GM21723 (cell line): ENCODE data around the gene OPCML.

Experiments
- ATAC-seq: cut with Tn5 transposase; IDR thresholded peaks from one replicate; pipeline ENCODE4 v1.9.1; 2021; ENCODE audit warnings: mild to moderate bottlenecking, moderate library complexity; ENCODE audit not compliant: unreplicated experiment

Gene OPCML

GRCh38 chr11:133081730-133082452, 450.4 kb downstream of the OPCML start:
- no peak for ATAC-seq

GRCh38 chr11:133081020-133081419, 451.3 kb downstream of the OPCML start:
- no peak for ATAC-seq

DNA sequence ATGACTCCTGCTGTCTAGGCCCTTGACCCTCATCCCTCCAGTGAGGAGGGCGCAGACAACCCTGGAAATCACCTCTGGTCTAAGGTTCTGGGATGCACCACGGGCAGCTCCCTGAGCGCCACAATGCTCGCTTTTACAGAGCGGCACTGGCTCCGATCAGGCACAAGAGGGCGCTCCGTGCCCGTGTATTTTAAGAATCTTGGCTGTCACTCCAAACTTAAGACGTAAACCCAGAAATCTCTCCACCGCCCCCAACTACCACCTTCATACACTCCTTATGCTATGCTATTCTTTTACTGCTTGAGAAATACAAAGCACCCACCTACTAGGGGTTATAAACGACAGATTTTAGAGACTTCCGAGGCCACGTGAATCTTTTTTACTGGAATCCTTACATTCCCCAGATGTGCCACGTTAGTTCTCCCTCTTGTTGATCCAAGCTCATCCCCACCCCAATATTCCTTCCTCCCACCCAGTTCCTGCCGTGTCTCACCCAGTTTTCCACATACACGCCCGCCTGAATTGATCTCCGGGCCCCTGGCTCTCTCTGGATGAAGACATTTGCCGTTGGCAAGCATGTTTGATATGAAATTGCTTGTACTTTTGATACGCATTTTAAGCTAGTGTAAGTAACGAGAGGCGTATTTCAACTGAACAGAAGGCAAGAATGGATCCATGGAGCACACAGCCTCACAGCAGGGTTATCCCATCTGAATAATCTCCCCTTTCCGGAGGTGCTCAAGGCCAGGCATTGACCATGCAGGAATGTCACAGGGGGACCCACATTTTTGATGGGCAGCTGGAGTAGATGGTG, 453.5 kb downstream of the OPCML start:
- ATAC-seq: peak; percentile 52

DNA sequence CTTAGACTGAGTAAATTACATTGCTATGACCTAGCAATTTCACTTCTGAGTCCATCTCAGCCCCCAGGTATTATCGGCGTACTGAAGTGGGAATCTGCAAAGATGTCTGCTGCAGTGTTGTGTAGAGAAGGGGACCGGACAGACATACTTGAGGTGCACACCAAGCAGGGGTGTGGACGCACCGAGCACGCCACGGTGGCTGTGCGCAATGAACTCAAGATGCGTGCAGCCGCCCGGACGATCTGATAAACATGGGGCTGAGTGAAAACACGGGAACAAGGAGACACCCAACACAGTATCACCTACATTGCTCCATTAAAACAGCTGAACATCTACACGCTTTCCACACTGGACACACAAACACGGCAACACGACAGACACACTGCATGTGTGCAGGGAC, 454.3 kb downstream of the OPCML start:
- ATAC-seq: no peak

DNA sequence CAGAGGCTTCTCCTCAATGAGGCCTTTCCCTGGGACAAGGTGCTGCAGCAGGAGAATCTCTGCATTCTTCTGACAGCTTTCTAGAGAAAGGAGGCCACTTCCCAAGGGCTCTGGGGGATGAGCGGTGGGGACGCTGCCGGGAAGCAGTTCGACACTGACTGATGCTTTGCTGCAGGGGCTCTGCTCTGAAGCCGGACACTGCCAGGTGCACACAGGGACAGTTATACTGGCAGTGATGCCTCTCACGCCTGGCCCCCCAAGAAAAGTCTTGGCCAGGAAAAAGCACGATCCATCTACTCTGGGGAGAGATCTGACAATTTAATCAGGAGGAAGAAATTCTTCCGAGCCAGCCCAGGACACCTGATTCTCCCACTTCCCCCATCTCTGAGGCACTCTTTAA, 456.9 kb downstream of the OPCML start:
- no peak for ATAC-seq

DNA sequence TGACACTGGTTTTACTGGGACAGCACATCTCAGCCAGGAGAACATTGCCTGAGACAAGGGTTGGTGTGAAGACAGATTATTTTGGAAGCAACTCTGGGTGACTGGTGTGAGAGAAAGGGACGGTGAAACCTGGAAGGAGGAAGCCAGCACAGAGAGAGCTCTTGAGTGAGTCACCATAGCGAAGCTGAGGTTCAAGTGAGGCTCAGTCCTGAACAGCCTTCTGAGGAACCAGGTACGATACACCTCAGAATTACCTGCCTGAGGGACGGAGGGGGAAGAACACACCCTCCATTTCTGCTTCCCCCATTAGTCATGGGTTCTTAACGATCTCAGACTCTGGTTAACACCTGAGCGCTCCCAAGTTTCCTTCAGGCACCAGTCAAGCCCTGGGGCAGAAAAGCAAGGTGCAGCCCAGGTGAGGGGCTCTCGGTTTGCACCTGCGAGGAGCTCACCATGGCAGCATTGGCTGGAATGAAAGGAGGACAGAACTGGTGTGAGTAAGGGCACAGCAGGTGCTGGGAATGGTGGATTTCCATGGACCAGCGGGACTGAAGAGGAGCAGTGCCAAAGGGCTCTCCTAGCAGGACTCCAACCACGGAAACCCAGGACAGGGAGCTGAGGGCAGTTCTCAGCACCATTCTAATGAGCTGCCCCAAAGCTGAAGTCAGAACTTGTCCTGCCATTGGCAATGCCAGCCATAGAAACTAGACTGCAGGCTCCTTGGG, 459.3 kb downstream of the OPCML start:
- ATAC-seq: no peak

GRCh38 chr11:133072378-133072777, 459.9 kb downstream of the OPCML start:
- ATAC-seq: no peak

DNA sequence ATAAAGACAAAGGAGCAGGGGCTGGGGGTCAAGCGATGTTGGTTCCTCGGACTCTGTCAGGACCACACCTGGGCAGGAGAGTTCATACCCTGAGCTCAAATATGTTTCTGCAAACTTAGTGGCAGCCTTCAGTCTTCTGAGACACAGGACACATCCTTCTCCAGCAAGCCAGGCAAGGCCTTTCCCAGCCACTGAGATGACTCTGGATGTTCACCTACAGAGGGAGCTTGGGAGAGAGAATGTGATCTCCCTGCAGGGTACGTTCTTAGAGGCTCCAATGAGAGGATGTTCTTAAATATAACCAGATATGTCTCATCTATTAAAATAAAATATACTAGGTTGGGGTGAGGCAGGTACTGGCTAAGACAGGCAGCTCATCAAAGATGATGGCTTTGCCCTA, 461.5 kb downstream of the OPCML start:
- ATAC-seq: no peak

GRCh38 chr11:133070021-133070713, 462.1 kb downstream of the OPCML start:
- no peak for ATAC-seq

GRCh38 chr11:133065847-133066485, 466.3 kb downstream of the OPCML start:
- no peak for ATAC-seq

DNA sequence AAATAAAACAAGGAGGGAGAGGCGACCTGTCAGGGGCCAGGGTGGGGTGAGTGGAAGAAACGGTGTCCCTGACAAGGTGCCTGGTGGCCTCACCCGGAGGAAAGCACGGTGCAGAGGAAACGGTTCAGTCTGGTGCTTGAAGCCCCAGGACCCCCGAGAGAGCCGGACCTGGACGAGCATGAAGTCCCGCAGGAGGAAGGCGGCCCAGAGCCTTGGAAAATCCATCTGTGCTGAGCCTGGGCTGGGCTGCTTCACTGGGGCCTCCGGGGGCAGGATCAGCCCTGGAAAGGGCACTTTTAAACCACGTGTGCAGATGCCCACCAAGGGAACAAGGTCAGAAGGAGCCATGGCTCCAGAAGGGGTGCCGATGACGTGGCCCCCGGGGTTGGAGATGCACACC, 467.3 kb downstream of the OPCML start:
- ATAC-seq: no peak

DNA sequence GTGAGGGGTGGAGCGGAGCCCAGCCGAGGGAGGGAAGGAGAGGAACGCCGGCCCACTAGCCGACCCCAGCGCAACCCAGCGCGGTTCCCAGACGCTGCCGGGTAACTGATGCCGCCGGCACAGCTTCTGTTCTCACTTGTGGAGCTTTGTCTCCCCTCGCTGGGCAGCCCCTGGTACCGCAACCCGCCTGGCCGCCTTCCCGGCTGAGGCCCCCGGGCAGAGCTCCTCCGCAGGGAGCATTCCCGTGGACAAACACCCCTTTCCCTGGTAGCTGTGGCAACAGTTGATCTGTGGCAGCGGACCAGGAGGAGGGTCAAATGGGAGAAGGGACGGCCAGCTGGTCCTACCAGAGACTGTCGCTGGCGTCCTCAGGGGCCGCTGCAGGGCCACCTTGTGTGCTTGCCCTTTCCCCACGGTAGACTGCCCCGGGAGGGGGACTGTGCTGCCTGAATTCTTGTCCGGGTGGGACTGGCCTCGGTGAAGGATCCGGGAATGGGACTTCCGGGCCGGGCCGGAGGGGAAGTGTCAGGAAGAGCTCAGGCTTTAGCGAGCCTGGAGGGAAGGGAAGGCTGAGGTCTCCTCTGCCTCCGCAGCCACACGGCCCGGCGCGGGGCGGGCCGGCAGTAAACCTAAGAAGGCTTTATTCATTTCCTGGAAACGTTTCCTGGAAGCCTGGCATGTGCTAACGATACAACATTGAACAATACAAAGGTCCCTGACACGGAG, 468.0 kb downstream of the OPCML start:
- ATAC-seq: no peak

DNA sequence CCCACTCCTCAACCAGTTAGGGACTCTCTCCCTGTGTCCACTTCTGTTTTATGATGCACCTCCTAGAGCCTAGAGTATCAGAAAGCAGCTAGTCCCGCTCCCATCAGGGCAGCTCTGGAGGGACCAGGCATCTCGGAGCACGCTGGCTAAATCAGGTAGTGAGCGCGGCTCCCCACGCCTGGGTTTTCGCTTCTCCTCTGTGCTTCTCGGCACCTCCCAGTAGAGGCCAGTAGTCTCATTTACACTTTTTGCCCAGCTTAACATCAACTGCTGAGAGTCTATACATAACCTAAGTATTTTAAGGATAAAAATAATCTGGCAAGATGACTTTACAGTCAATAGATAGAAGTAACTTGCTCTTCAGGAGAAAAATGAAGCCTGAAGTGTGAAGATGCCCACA, 473.8 kb downstream of the OPCML start:
- no peak for ATAC-seq

- no peak for ATAC-seq
Observed at GRCh38 chr11:133053124-133053776, 479.1 kb downstream of the OPCML start.

DNA sequence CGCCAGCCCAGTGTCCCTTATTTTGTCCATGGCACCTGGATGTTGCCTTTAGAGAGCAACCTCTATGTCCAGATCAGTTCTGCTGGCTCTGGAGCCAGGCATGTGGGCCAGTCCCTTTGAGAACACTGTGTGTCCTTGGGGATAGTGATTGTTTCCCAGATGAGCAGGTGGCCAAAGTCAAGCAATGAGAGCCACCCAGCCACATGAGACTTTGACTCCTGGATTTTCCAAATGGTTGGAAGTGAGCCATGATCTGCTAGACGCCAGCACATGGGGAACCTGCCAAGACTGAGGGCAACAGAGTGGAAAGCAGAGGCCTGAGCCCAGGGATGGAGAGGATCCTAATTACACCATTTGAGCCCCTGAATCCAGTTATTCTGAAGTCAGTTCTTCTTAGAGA, 479.8 kb downstream of the OPCML start:
- ATAC-seq: no peak

GRCh38 chr11:133049244-133050019, 482.9 kb downstream of the OPCML start:
- ATAC-seq: no peak

DNA sequence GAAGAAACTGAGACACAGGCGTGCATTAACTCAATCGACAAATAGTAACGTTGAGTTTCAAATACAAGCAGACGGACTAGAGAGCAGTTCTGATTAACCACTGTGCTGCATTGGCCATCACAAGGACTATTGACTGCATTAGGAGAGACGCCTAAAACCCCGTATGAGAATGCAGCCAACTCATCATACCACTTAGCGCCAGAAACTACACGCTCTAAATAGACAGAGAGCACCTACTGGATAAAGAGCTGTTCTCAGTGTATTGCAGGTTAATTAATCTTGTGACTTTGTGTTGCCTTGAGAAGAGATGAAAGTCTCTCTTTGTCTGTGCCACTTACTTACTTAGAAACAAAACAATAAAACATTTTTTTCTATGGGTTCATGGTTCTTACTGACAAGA, 484.0 kb downstream of the OPCML start:
- ATAC-seq: no peak

DNA sequence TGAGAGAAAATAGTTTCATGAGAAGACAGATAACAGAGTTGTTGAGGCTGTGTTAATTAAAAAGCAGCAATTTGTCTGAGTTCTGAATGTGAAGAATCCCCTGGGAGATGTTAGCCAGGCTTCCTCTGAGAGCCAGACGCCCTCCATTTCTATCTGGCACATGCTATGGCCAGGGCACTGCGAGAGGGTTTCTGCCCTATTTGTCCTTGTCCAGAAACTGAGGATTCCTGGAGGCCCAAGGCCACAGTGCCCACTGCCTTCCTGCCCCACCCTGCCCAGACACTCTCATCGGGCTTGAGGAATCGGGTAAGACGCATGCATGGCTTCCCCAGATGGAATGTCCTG, 484.6 kb downstream of the OPCML start:
- no peak for ATAC-seq
